CD14-positive monocyte (primary cell): ENCODE results near the gene CREB1. TPM values are rescaled to one million over a fixed set of nuclear protein-coding genes. Genes with fewer than 3 reads are reported as not detected.

Source experiments
- DNase-seq, 3 donors: peaks; one replicate each; pipeline ENCODE4 v3.0.0-alpha.2; 2011 to 2022
- H2AFZ ChIP-seq: 2 replicates; pipeline ENCODE4 v1.6.0; 2012; ENCODE audit warnings: mild to moderate bottlenecking, low read depth, low read length, inconsistent platforms; ENCODE audit not compliant: insufficient read depth, poor library complexity, severe bottlenecking
- H3K27ac ChIP-seq, 2 donors: 1 replicate in 1 of 2; 2 replicates in 1 of 2; pipeline ENCODE4 v1.5.1; 2012 to 2013; ENCODE audit warnings: low read length in 2 of 2, control low read depth in 1 of 2, inconsistent platforms in 1 of 2, low read depth in 1 of 2, mild to moderate bottlenecking in 1 of 2
- H3K27me3 ChIP-seq, 2 donors: one replicate each; pipeline versions ENCODE4 v1.6.0 to v1.6.1; 2011 to 2013; ENCODE audit warnings: low read length in 2 of 2; ENCODE audit not compliant: control insufficient read depth in 2 of 2, insufficient read depth in 2 of 2
- H3K36me3 ChIP-seq, 2 donors: replicated peaks in 1 of 2; 1 replicate in 1 of 2; 2 replicates in 1 of 2; pipeline versions ENCODE4 v1.5.1 to v1.6.1; 2012 to 2013; ENCODE audit warnings: low read length in 2 of 2, control low read depth in 1 of 2, inconsistent platforms in 1 of 2, mild to moderate bottlenecking in 1 of 2; ENCODE audit not compliant: insufficient read depth in 2 of 2, control insufficient read depth in 1 of 2
- H3K4me1 ChIP-seq, 2 donors: 1 replicate in 1 of 2; 2 replicates in 1 of 2; pipeline versions ENCODE4 v1.5.1 to v1.6.1; 2012 to 2013; ENCODE audit warnings: low read length in 2 of 2, control low read depth in 1 of 2, inconsistent platforms in 1 of 2, mild to moderate bottlenecking in 1 of 2, moderate library complexity in 1 of 2; ENCODE audit not compliant: insufficient read depth in 2 of 2, control insufficient read depth in 1 of 2
- H3K4me2 ChIP-seq: replicated peaks from 2 replicates; pipeline ENCODE3; 2012; ENCODE audit warnings: low read length, moderate library complexity, mild to moderate bottlenecking; ENCODE audit not compliant: poor library complexity, severe bottlenecking; ENCODE audit errors: extremely low read depth
- H3K4me3 ChIP-seq, 3 experiments: fragments of 200-600 bp in 1 of 3; sonication (generic) in 1 of 3; replicated peaks in 1 of 3; 1 replicate in 2 of 3; 2 replicates in 1 of 3; pipeline ENCODE4 v1.5.1; 2011 to 2013; ENCODE audit warnings: low read length in 3 of 3, mild to moderate bottlenecking in 3 of 3, control low read depth in 2 of 3, low read depth in 2 of 3, inconsistent platforms in 1 of 3, moderate library complexity in 1 of 3
- H3K79me2 ChIP-seq: 2 replicates; pipeline ENCODE4 v1.6.0; 2012; ENCODE audit warnings: mild to moderate bottlenecking, control low read depth, inconsistent platforms, low read length, moderate library complexity; ENCODE audit not compliant: insufficient read depth
- H3K9ac ChIP-seq: 2 replicates; pipeline ENCODE4 v1.6.0; 2017; ENCODE audit warnings: low read length, mild to moderate bottlenecking; ENCODE audit not compliant: insufficient read depth, poor library complexity, severe bottlenecking
- H3K9me3 ChIP-seq, 2 donors: replicated peaks in 1 of 2; 1 replicate in 1 of 2; 2 replicates in 1 of 2; pipeline versions ENCODE4 v1.5.1 to v1.6.1; 2012 to 2013; ENCODE audit warnings: low read length in 2 of 2, control low read depth in 1 of 2; ENCODE audit not compliant: control insufficient read depth in 1 of 2, insufficient read depth in 1 of 2
- H4K20me1 ChIP-seq: 2 replicates; pipeline ENCODE4 v1.6.0; 2012; ENCODE audit warnings: mild to moderate bottlenecking, low read length, control low read depth, moderate library complexity; ENCODE audit not compliant: insufficient read depth
- H3K27ac Mint-ChIP-seq, 7 donors: one replicate each; pipeline ENCODE4 v1.8.0; 2020; ENCODE audit warnings: mild to moderate bottlenecking in 7 of 7, mixed read lengths in 7 of 7, moderate library complexity in 6 of 7, inconsistent platforms in 2 of 7
- H3K27me3 Mint-ChIP-seq, 3 donors: one replicate each; pipeline ENCODE4 v1.8.0; 2021 to 2022; ENCODE audit warnings: low read depth in 3 of 3, mild to moderate bottlenecking in 3 of 3, mixed read lengths in 3 of 3, moderate library complexity in 3 of 3, inconsistent platforms in 1 of 3
- H3K36me3 Mint-ChIP-seq, 2 donors: one replicate each; pipeline ENCODE4 v1.8.0; 2020; ENCODE audit warnings: mixed read lengths in 2 of 2, inconsistent platforms in 1 of 2, mild to moderate bottlenecking in 1 of 2
- H3K4me1 Mint-ChIP-seq: one replicate; pipeline ENCODE4 v1.8.0; 2020; ENCODE audit warnings: mild to moderate bottlenecking, mixed read lengths
- H3K4me3 Mint-ChIP-seq, 2 donors: one replicate each; pipeline ENCODE4 v1.8.0; 2020; ENCODE audit warnings: mild to moderate bottlenecking in 2 of 2, mixed read lengths in 2 of 2, moderate library complexity in 1 of 2
- H3K9me3 Mint-ChIP-seq, 7 donors: one replicate each; pipeline ENCODE4 v1.8.0; 2020 to 2022; ENCODE audit warnings: mixed read lengths in 7 of 7, mild to moderate bottlenecking in 6 of 7, moderate library complexity in 6 of 7, inconsistent platforms in 2 of 7
- WGBS: methylation state at CpG from one replicate; pipeline ENCODE4 v1.1.5; 2013; ENCODE audit warnings: missing lambda C conversion rate; ENCODE audit not compliant: insufficient coverage; 5-methylcytosine and 5-hydroxymethylcytosine counted together
- intact Hi-C, 2 donors: fragments of 100-400 bp; cut with micrococcal nuclease; formaldehyde crosslinking; loops; one replicate each; pipeline versions ENCODE4 v1.15.0 to v1.15.1; 2023
- polyA plus RNA-seq, 3 donors: library from polyadenylated mRNA; depleted of rRNA in 1 of 3; unstranded in 2 of 3; stranded (reverse) in 1 of 3; fragments of 300-500 nt in 2 of 3; fragments of >200 nt in 1 of 3; fragmentation: Illumina TruSeq in 2 of 3; gene quantifications; 1 replicate in 2 of 3; 2 replicates in 1 of 3; pipeline ENCODE4 v1.2.3, GENCODE V29; 2012 to 2021
- TF ChIP-seq, protein P1 (sequence below): fragments of 200-600 bp; IDR thresholded peaks from one replicate; pipeline ENCODE4 v1.8.0; 2022; ENCODE audit warnings: antibody characterized with exemption, mild to moderate bottlenecking

The CREB1 gene
- polyA plus RNA-seq, 3 donors = 43.3 to 60.5 (median 55.2) TPM

GRCh38 chr2:207499114-207499513, 30.6 kb upstream of the CREB1 start:
- intact Hi-C loops = no loop called here
- peak overlapping the region; percentile 91 to 99 (median 98) for H3K27ac Mint-ChIP-seq

GRCh38 chr2:207501802-207502576, 27.8 kb upstream of the CREB1 start:
- Mint-ChIP-seq H3K27me3 (peaks cover 0 to 6% (median 2%) of the 10 kb centered on the region in 3 donors), H3K4me3 (peak overlapping the region; percentile 11 to 13), H3K27ac (peak overlapping the region; percentile 91 to 99 (median 98)), H3K4me1 (peaks cover 92% of the 10 kb centered on the region), H3K9me3 (peaks cover 0 to 4% (median 0%) of the 10 kb centered on the region in 7 donors), H3K36me3 (peaks cover 9 to 12% of the 10 kb centered on the region in 2 donors)
- DNase-seq = peak; percentile 28 to 71 (median 68)
- H3K9me3 ChIP-seq = no peaks in the 10 kb centered on the region
- H3K9ac ChIP-seq = peak overlapping the region; percentile 29
- intact Hi-C loops = loop anchor here (10.0 kb wide), 1 partner anchor 337 kb away; the partner anchor contains the start of gene KLF7 (in 2 of the 2)
- H4K20me1 ChIP-seq = no peaks in the 10 kb centered on the region
- peak overlapping the region; percentile 84 to 85 for H3K27ac ChIP-seq
- no peaks in the 10 kb centered on the region for H3K79me2 ChIP-seq
- WGBS = 93% methylated on average over 3 of the region's 7 CpGs
- H3K27me3 ChIP-seq = no peaks in the 10 kb centered on the region
- TF ChIP-seq, protein P1, sequence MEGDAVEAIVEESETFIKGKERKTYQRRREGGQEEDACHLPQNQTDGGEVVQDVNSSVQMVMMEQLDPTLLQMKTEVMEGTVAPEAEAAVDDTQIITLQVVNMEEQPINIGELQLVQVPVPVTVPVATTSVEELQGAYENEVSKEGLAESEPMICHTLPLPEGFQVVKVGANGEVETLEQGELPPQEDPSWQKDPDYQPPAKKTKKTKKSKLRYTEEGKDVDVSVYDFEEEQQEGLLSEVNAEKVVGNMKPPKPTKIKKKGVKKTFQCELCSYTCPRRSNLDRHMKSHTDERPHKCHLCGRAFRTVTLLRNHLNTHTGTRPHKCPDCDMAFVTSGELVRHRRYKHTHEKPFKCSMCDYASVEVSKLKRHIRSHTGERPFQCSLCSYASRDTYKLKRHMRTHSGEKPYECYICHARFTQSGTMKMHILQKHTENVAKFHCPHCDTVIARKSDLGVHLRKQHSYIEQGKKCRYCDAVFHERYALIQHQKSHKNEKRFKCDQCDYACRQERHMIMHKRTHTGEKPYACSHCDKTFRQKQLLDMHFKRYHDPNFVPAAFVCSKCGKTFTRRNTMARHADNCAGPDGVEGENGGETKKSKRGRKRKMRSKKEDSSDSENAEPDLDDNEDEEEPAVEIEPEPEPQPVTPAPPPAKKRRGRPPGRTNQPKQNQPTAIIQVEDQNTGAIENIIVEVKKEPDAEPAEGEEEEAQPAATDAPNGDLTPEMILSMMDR = no peak
- H3K4me1 ChIP-seq = peaks cover 83 to 95% of the 10 kb centered on the region in 2 donors
- no peaks in the 10 kb centered on the region for H3K36me3 ChIP-seq
- H3K4me3 ChIP-seq = peak overlapping the region in 1 of 3 experiments; percentile 33
- H3K4me2 ChIP-seq = peak overlapping the region; percentile 3
- peak overlapping the region; percentile 0 for H2AFZ ChIP-seq

More at GRCh38 chr2:207499114-207499513, 30.6 kb upstream of the CREB1 start:
- Mint-ChIP-seq H3K4me3 (peak overlapping the region; percentile 49 to 84), H3K27me3 (peaks cover 0 to 5% (median 5%) of the 10 kb centered on the region in 3 donors), H3K9me3 (peaks cover 0 to 4% (median 0%) of the 10 kb centered on the region in 7 donors), H3K4me1 (peaks cover 72% of the 10 kb centered on the region), H3K36me3 (peaks cover 9 to 12% of the 10 kb centered on the region in 2 donors)
- no peak overlapping the region for H2AFZ ChIP-seq
- peak overlapping the region; percentile 24 for H3K9ac ChIP-seq
- H4K20me1 ChIP-seq = no peaks in the 10 kb centered on the region
- no peaks in the 10 kb centered on the region for H3K36me3 ChIP-seq
- peak overlapping the region; percentile 84 to 85 for H3K27ac ChIP-seq
- peak overlapping the region; percentile 72 for H3K4me2 ChIP-seq
- H3K27me3 ChIP-seq = no peaks in the 10 kb centered on the region
- no peaks in the 10 kb centered on the region for H3K9me3 ChIP-seq
- peaks cover 65 to 68% of the 10 kb centered on the region in 2 donors for H3K4me1 ChIP-seq
- H3K4me3 ChIP-seq = peak overlapping the region in 2 of 3 experiments; percentile 25 to 62
- no CpG with 5 or more reads among the region's 1 CpG for WGBS
- DNase-seq = peak; percentile 49 to 68 (median 62)
- TF ChIP-seq, protein P1 = no peak
- no peaks in the 10 kb centered on the region for H3K79me2 ChIP-seq
